Fibroblast of the aortic adventitia (primary cell): ENCODE data around the gene ELP2. TPM values are rescaled to one million over a fixed set of nuclear protein-coding genes. Genes with fewer than 3 reads are reported as not detected.

Source experiments
- DNase-seq: peaks from one replicate; pipeline ENCODE4 v3.0.0-alpha.2; 2010; ENCODE audit warnings: low read depth
- H3K4me3 ChIP-seq: 2 replicates; pipeline ENCODE4 v1.5.1; 2011; ENCODE audit warnings: low read depth, mild to moderate bottlenecking, control low read depth, low read length, moderate library complexity
- CTCF ChIP-seq: IDR thresholded peaks from 2 replicates; pipeline ENCODE4 v1.5.1; 2011; ENCODE audit warnings: mild to moderate bottlenecking, low read length, control low read depth, inconsistent platforms; ENCODE audit not compliant: insufficient read depth
- total RNA-seq: library from RNA; depleted of rRNA; stranded (reverse); fragments of >200 nt; gene quantifications from 2 replicates; pipeline ENCODE4 v1.2.3, GENCODE V29; 2012; ENCODE audit warnings: low replicate concordance

The ELP2 gene
- total RNA-seq, 1 donor, result 83.3 TPM

GRCh38 chr18:36181898-36182506 is 52.3 kb downstream of the ELP2 start:
- no peak overlapping the region for H3K4me3 ChIP-seq
- TF ChIP-seq CTCF, result no peak
- peak; percentile 21 for DNase-seq

- DNase-seq, result no peak
- no peak overlapping the region for H3K4me3 ChIP-seq
- no peak for TF ChIP-seq CTCF
These were observed 53.3 kb downstream of the ELP2 start for GRCh38 chr18:36183033-36183432.

- no peak for TF ChIP-seq CTCF
- H3K4me3 ChIP-seq, result no peak overlapping the region
- no peak for DNase-seq
These were observed 54.3 kb downstream of the ELP2 start for GRCh38 chr18:36183987-36184386.

GRCh38 chr18:36185157-36185556 is 55.5 kb downstream of the ELP2 start:
- DNase-seq, result no peak
- TF ChIP-seq CTCF, result no peak
- H3K4me3 ChIP-seq, result no peak overlapping the region

GRCh38 chr18:36185901-36186460 is 56.3 kb downstream of the ELP2 start:
- no peak for TF ChIP-seq CTCF
- DNase-seq, result no peak
- peak overlapping the region; percentile 87 for H3K4me3 ChIP-seq

- peak; percentile 32 for DNase-seq
- peak overlapping the region; percentile 87 for H3K4me3 ChIP-seq
- no peak for TF ChIP-seq CTCF
These were observed 56.9 kb downstream of the ELP2 start for GRCh38 chr18:36186461-36187192.
